SU-DHL-6 (cell line): ENCODE results near the gene FSTL3.

Source experiments
- H2AFZ ChIP-seq: fragments of 200-600 bp; sonication (generic); 2 replicates; pipeline ENCODE4 v1.6.1; 2014; ENCODE audit warnings: low read depth, mild to moderate bottlenecking, moderate library complexity, mixed read lengths, antibody characterized with exemption, low read length; ENCODE audit not compliant: severe bottlenecking
- H3F3A ChIP-seq: fragments of 200-600 bp; shearing (Covaris generic); 2 replicates; pipeline ENCODE4 v1.6.0; 2016; ENCODE audit warnings: antibody characterized with exemption, mild to moderate bottlenecking; ENCODE audit not compliant: insufficient read depth
- H3K27ac ChIP-seq: fragments of 200-600 bp; sonication (generic); 2 replicates; pipeline ENCODE4 v1.5.1; 2016; ENCODE audit warnings: low read depth, mild to moderate bottlenecking, low read length, moderate library complexity, mixed read lengths
- H3K27me3 ChIP-seq: fragments of 200-600 bp; sonication (generic), shearing (Covaris generic); 2 replicates; pipeline ENCODE4 v1.6.0; 2014; ENCODE audit warnings: mild to moderate bottlenecking, low read length
- H3K36me3 ChIP-seq: fragments of 200-600 bp; sonication (generic); 2 replicates; pipeline ENCODE4 v1.6.1; 2014; ENCODE audit warnings: mild to moderate bottlenecking, low read length, mixed read lengths
- H3K4me2 ChIP-seq: fragments of 300-600, 200-600 bp; shearing (Covaris generic), sonication (generic); 2 replicates; pipeline ENCODE4 v1.6.0; 2014; ENCODE audit warnings: low read length, low read depth, mild to moderate bottlenecking; ENCODE audit not compliant: poor library complexity, severe bottlenecking
- H3K4me3 ChIP-seq: fragments of 200-600 bp; sonication (generic); 2 replicates; pipeline ENCODE4 v1.5.1; 2014; ENCODE audit warnings: antibody characterized with exemption, low read length, mild to moderate bottlenecking, mixed read lengths; ENCODE audit not compliant: insufficient read depth, poor library complexity, severe bottlenecking
- H3K79me2 ChIP-seq: fragments of 200-600 bp; sonication (generic); 2 replicates; pipeline ENCODE4 v1.6.1; 2014; ENCODE audit warnings: mild to moderate bottlenecking, low read length, moderate library complexity; ENCODE audit not compliant: insufficient read depth
- H3K9ac ChIP-seq: fragments of 200-600 bp; sonication (generic); 2 replicates; pipeline ENCODE4 v1.7.0; 2014; ENCODE audit warnings: mild to moderate bottlenecking, low read length
- H3K9me2 ChIP-seq: fragments of 200-600 bp; sonication (generic); replicated peaks from 2 replicates; pipeline ENCODE4 v1.6.1; 2014; ENCODE audit warnings: low read length; ENCODE audit not compliant: insufficient read depth
- H3K9me3 ChIP-seq: fragments of 200-600 bp; sonication (generic); 2 replicates; pipeline ENCODE4 v1.6.1; 2014; ENCODE audit warnings: low read length, mixed read lengths; ENCODE audit not compliant: insufficient read depth
- H4K20me1 ChIP-seq: fragments of 200-600 bp; sonication (generic); 2 replicates; pipeline ENCODE4 v1.6.1; 2014; ENCODE audit warnings: low read depth, mild to moderate bottlenecking, antibody characterized with exemption, low read length, moderate library complexity, mixed read lengths
- CTCF ChIP-seq: fragments of 200-600 bp; sonication (generic); IDR thresholded peaks from one replicate; pipeline ENCODE4 v1.5.1; 2017; ENCODE audit warnings: antibody characterized with exemption, mild to moderate bottlenecking, low read length, moderate library complexity; ENCODE audit not compliant: insufficient read depth, poor library complexity, severe bottlenecking
- EZH2phosphoT487 ChIP-seq: fragments of 200-600 bp; sonication (generic), shearing (Covaris generic); conservative IDR thresholded peaks from 2 replicates; pipeline ENCODE4 v1.6.1; 2018; ENCODE audit warnings: mild to moderate bottlenecking, antibody characterized with exemption, low read length, moderate library complexity, mixed read lengths

FSTL3 gene

GRCh38 chr19:651991-652390, 24.2 kb upstream of the FSTL3 start:
- H3K79me2 ChIP-seq = peaks cover 48% of the 10 kb centered on the region
- no peak overlapping the region for H3K4me2 ChIP-seq
- H3K27me3 ChIP-seq = no peaks in the 10 kb centered on the region
- H3F3A ChIP-seq = no peaks in the 10 kb centered on the region
- no peaks in the 10 kb centered on the region for H3K9me2 ChIP-seq
- no peak overlapping the region for H3K4me3 ChIP-seq
- no peaks in the 10 kb centered on the region for H3K36me3 ChIP-seq
- peaks cover 18% of the 10 kb centered on the region for H4K20me1 ChIP-seq
- H3K27ac ChIP-seq = no peak overlapping the region
- TF ChIP-seq CTCF = no peak
- no peak for TF ChIP-seq EZH2phosphoT487
- no peak overlapping the region for H3K9ac ChIP-seq
- no peak overlapping the region for H2AFZ ChIP-seq
- H3K9me3 ChIP-seq = no peaks in the 10 kb centered on the region

GRCh38 chr19:652467-653389, 23.5 kb upstream of the FSTL3 start:
- Histone ChIP-seq H3K79me2 (peaks cover 55% of the 10 kb centered on the region), H3K9me2 (no peaks in the 10 kb centered on the region), H2AFZ (no peak overlapping the region), H3K27ac (no peak overlapping the region), H3K9ac (no peak overlapping the region), H4K20me1 (peaks cover 18% of the 10 kb centered on the region), H3K36me3 (no peaks in the 10 kb centered on the region), H3F3A (no peaks in the 10 kb centered on the region), H3K4me3 (no peak overlapping the region), H3K4me2 (no peak overlapping the region), H3K27me3 (no peaks in the 10 kb centered on the region), H3K9me3 (no peaks in the 10 kb centered on the region)
- no peak for TF ChIP-seq EZH2phosphoT487

GRCh38 chr19:653425-653824, 22.8 kb upstream of the FSTL3 start:
- no peak overlapping the region for H2AFZ ChIP-seq
- H3K27ac ChIP-seq = no peak overlapping the region
- no peak for TF ChIP-seq EZH2phosphoT487
- no peak for TF ChIP-seq CTCF
- no peak overlapping the region for H3K4me3 ChIP-seq
- H4K20me1 ChIP-seq = peaks cover 18% of the 10 kb centered on the region
- H3K9ac ChIP-seq = no peak overlapping the region
- no peaks in the 10 kb centered on the region for H3K27me3 ChIP-seq
- H3K4me2 ChIP-seq = no peak overlapping the region
- H3K79me2 ChIP-seq = peaks cover 62% of the 10 kb centered on the region
- no peaks in the 10 kb centered on the region for H3K9me3 ChIP-seq
- no peaks in the 10 kb centered on the region for H3K9me2 ChIP-seq
- no peaks in the 10 kb centered on the region for H3F3A ChIP-seq
- no peaks in the 10 kb centered on the region for H3K36me3 ChIP-seq

GRCh38 chr19:655691-656090, 20.5 kb upstream of the FSTL3 start:
- TF ChIP-seq EZH2phosphoT487 (no peak), CTCF (no peak)
- no peak overlapping the region for H3K4me3 ChIP-seq
- no peak overlapping the region for H3K9ac ChIP-seq
- H2AFZ ChIP-seq = no peak overlapping the region
- H3F3A ChIP-seq = peaks cover 7% of the 10 kb centered on the region
- H3K27me3 ChIP-seq = no peaks in the 10 kb centered on the region
- no peaks in the 10 kb centered on the region for H3K9me3 ChIP-seq
- H3K9me2 ChIP-seq = no peaks in the 10 kb centered on the region
- H3K36me3 ChIP-seq = no peaks in the 10 kb centered on the region
- peaks cover 22% of the 10 kb centered on the region for H4K20me1 ChIP-seq
- H3K79me2 ChIP-seq = peaks cover 84% of the 10 kb centered on the region
- H3K27ac ChIP-seq = no peak overlapping the region
- H3K4me2 ChIP-seq = no peak overlapping the region
